GM13977 (cell line): ENCODE results near the gene CDKL4.

Experiments
- DNase-seq: peaks from one replicate; pipeline ENCODE4 v3.0.0; 2012; ENCODE audit warnings: low spot score
- CTCF ChIP-seq: IDR thresholded peaks from 2 replicates; pipeline ENCODE4 v1.5.1; 2012; ENCODE audit warnings: mild to moderate bottlenecking, control low read depth; ENCODE audit not compliant: insufficient read depth; ENCODE audit errors: extremely low read depth, missing control alignments
- in situ Hi-C: fragments of 300-500 bp; cut with MboI; formaldehyde crosslinking; loops from one replicate; pipeline ENCODE4 v1.12.0; 2022; ENCODE audit warnings: low sequenced_read_pairs, low pct_unique_long_range_greater_than_20kb, mixed read lengths, inconsistent platforms; ENCODE audit not compliant: unreplicated experiment

Gene CDKL4

GRCh38 chr2:39223909-39224308 is 19.9 kb downstream of the CDKL4 start:
- in situ Hi-C loops = loop anchor here (10.0 kb wide), 2 partner anchors 159 to 279 kb away; no protein-coding TSS in a partner anchor
- TF ChIP-seq CTCF = no peak
- no peak for DNase-seq

GRCh38 chr2:39221459-39221858 is 22.3 kb downstream of the CDKL4 start:
- in situ Hi-C loops = loop anchor here (10.0 kb wide), 2 partner anchors 157 to 277 kb away; no protein-coding TSS in a partner anchor
- no peak for TF ChIP-seq CTCF
- no peak for DNase-seq

- no peak for TF ChIP-seq CTCF
- in situ Hi-C loops = loop anchor here (10.0 kb wide), 2 partner anchors 155 to 275 kb away; no protein-coding TSS in a partner anchor
- no peak for DNase-seq
These were observed 23.6 kb downstream of the CDKL4 start for GRCh38 chr2:39220136-39220535.

- in situ Hi-C loops = no loop called here
- DNase-seq = no peak
- no peak for TF ChIP-seq CTCF
These were observed 25.4 kb downstream of the CDKL4 start for GRCh38 chr2:39218391-39218790.

GRCh38 chr2:39217192-39217550 is 26.6 kb downstream of the CDKL4 start:
- TF ChIP-seq CTCF = no peak
- in situ Hi-C loops = no loop called here
- no peak for DNase-seq

GRCh38 chr2:39216346-39217191 is 27.2 kb downstream of the CDKL4 start:
- in situ Hi-C loops = no loop called here
- no peak for DNase-seq
- no peak for TF ChIP-seq CTCF
